COR-L47 (cell line): ENCODE measurements around the gene NRSN1.

Experiments
- DNase-seq: peaks from one replicate; lab custom pipeline; 2025; lab: John Stamatoyannopoulos, UW

The NRSN1 gene

GRCh38 chr6:24125980-24126379 lies at the start of gene NRSN1:
NRSN1 (plus strand) TSS chr6:24126215; CDS start chr6:24134328, 8,113 bp downstream.
- peak; percentile 87 for DNase-seq

- no peak for DNase-seq
These were observed 47.8 kb upstream of the NRSN1 start for GRCh38 chr6:24078200-24078599.

GRCh38 chr6:24079076-24079475 lies 46.9 kb upstream of the NRSN1 start:
- DNase-seq: no peak

- DNase-seq: no peak
These were observed 45.3 kb upstream of the NRSN1 start for GRCh38 chr6:24080711-24081110.

- no peak for DNase-seq
These were observed 36.3 kb upstream of the NRSN1 start for GRCh38 chr6:24089736-24090135.

GRCh38 chr6:24092407-24092806 lies 33.6 kb upstream of the NRSN1 start:
- DNase-seq: no peak

GRCh38 chr6:24093381-24093780 lies 32.6 kb upstream of the NRSN1 start:
- DNase-seq: no peak

- DNase-seq: no peak
These were observed 26.8 kb upstream of the NRSN1 start for GRCh38 chr6:24099181-24099580.

GRCh38 chr6:24100024-24100769 lies 25.8 kb upstream of the NRSN1 start:
- DNase-seq: no peak

- DNase-seq: no peak
These were observed 25.3 kb upstream of the NRSN1 start for GRCh38 chr6:24100770-24101155.

- DNase-seq: no peak
These were observed 20.8 kb upstream of the NRSN1 start for GRCh38 chr6:24105191-24105590.

GRCh38 chr6:24106291-24106690 lies 19.7 kb upstream of the NRSN1 start:
- no peak for DNase-seq

GRCh38 chr6:24107294-24107693 lies 18.7 kb upstream of the NRSN1 start:
- no peak for DNase-seq

GRCh38 chr6:24108056-24108455 lies 18.0 kb upstream of the NRSN1 start:
- DNase-seq: no peak

GRCh38 chr6:24110417-24110816 lies 15.6 kb upstream of the NRSN1 start:
- DNase-seq: no peak

GRCh38 chr6:24113891-24114290 lies 12.1 kb upstream of the NRSN1 start:
- DNase-seq: no peak

GRCh38 chr6:24117021-24117420 lies 9.0 kb upstream of the NRSN1 start:
- no peak for DNase-seq

GRCh38 chr6:24122139-24122538 lies 3.9 kb upstream of the NRSN1 start:
- no peak for DNase-seq

- DNase-seq: no peak
These were observed 674 bp downstream of the NRSN1 start for GRCh38 chr6:24126586-24127192.

GRCh38 chr6:24127316-24127715 lies 1.3 kb downstream of the NRSN1 start:
- no peak for DNase-seq

GRCh38 chr6:24131751-24132150 lies 5.7 kb downstream of the NRSN1 start:
- DNase-seq: no peak

GRCh38 chr6:24139080-24139479 lies 13.1 kb downstream of the NRSN1 start:
- no peak for DNase-seq

- DNase-seq: no peak
These were observed 13.6 kb downstream of the NRSN1 start for GRCh38 chr6:24139639-24140038.

- no peak for DNase-seq
These were observed 14.6 kb downstream of the NRSN1 start for GRCh38 chr6:24140591-24140990.
